SK-N-SH treated with all-trans-retinoic acid at 6 μM for 48 hours (cell line): ENCODE results near the gene GAGE12G.

Experiments
- ARNTL ChIP-seq: fragments of 450-650 bp; formaldehyde crosslinking; IDR thresholded peaks from 2 replicates; pipeline ENCODE4 v1.5.0; 2020; ENCODE audit warnings: low read depth, mild to moderate bottlenecking, moderate library complexity, borderline replicate concordance
- BACH2 ChIP-seq: fragments of 250-450 bp; sonication (Bioruptor Pico); IDR thresholded peaks from 2 replicates; pipeline ENCODE4 v1.9.0; 2021; ENCODE audit warnings: mild to moderate bottlenecking, borderline replicate concordance
- ESRRG ChIP-seq: fragments of 250-450 bp; sonication (Bioruptor Pico); IDR thresholded peaks from 2 replicates; pipeline ENCODE4 v1.6.1; 2021; ENCODE audit warnings: mild to moderate bottlenecking
- ISL1 ChIP-seq: fragments of 250-450 bp; sonication (Bioruptor Pico); IDR thresholded peaks from 2 replicates; pipeline ENCODE4 v2.1.2; 2022; ENCODE audit warnings: mild to moderate bottlenecking, moderate library complexity
- OSR1 ChIP-seq: fragments of 250-450 bp; sonication (Bioruptor Pico); IDR thresholded peaks from 2 replicates; pipeline ENCODE4 v1.8.0; 2022; ENCODE audit warnings: moderate library complexity, mild to moderate bottlenecking, inconsistent platforms
- PPARA ChIP-seq: fragments of 250-450 bp; sonication (Bioruptor Pico); IDR thresholded peaks from 2 replicates; pipeline ENCODE4 v1.5.0; 2020; ENCODE audit warnings: mild to moderate bottlenecking, borderline replicate concordance
- RARB ChIP-seq: fragments of 250-450 bp; sonication (Bioruptor Pico); IDR thresholded peaks from 2 replicates; pipeline ENCODE4 v1.8.0; 2021; ENCODE audit warnings: mild to moderate bottlenecking, moderate library complexity
- SNAI2 ChIP-seq: fragments of 250-450 bp; sonication (Bioruptor Pico); IDR thresholded peaks from 2 replicates; pipeline ENCODE4 v1.5.0; 2020; ENCODE audit warnings: mild to moderate bottlenecking, moderate library complexity
- ZC3H10 ChIP-seq: fragments of 250-450 bp; sonication (Bioruptor Pico); IDR thresholded peaks from 2 replicates; pipeline ENCODE4 v1.5.1; 2021; ENCODE audit warnings: mild to moderate bottlenecking, moderate library complexity
- ZFP3 ChIP-seq: fragments of 250-450 bp; sonication (Bioruptor Pico); IDR thresholded peaks from 2 replicates; pipeline ENCODE4 v1.5.0; 2020; ENCODE audit warnings: mild to moderate bottlenecking, moderate library complexity
- ZNF565 ChIP-seq: fragments of 450-650 bp; formaldehyde crosslinking; conservative IDR thresholded peaks from 2 replicates; pipeline ENCODE4 v1.5.0; 2020; ENCODE audit warnings: low read depth, mild to moderate bottlenecking, moderate library complexity
- ZNF70 ChIP-seq: fragments of 450-650 bp; formaldehyde crosslinking; IDR thresholded peaks from 2 replicates; pipeline ENCODE4 v1.5.0; 2020; ENCODE audit warnings: mild to moderate bottlenecking, moderate library complexity
- TF ChIP-seq, protein P1 (sequence below): fragments of 250-450 bp; sonication (Bioruptor Pico); IDR thresholded peaks from 2 replicates; pipeline ENCODE4 v1.5.1; 2020; ENCODE audit warnings: low read depth, mild to moderate bottlenecking, moderate library complexity
- TF ChIP-seq, protein P2 (sequence below): fragments of 250-450 bp; sonication (Bioruptor Pico); IDR thresholded peaks from 2 replicates; pipeline ENCODE4 v1.5.0; 2020; ENCODE audit warnings: mild to moderate bottlenecking, moderate library complexity

The GAGE12G gene

GRCh38 chrX:49618574-49618973 lies 48.4 kb downstream of the GAGE12G start (continued):
- TF ChIP-seq ZNF70 (no peak), ARNTL (CRISPR knock-in tag) (no peak), OSR1 (CRISPR knock-in tag) (no peak), PPARA (no peak), SNAI2 (no peak), ESRRG (CRISPR knock-in tag) (no peak), BACH2 (CRISPR knock-in tag) (no peak), ZNF565 (CRISPR knock-in tag) (no peak), ZFP3 (CRISPR knock-in tag) (no peak), ZC3H10 (no peak), ISL1 (no peak), RARB (CRISPR knock-in tag) (no peak)
- TF ChIP-seq, protein P1, sequence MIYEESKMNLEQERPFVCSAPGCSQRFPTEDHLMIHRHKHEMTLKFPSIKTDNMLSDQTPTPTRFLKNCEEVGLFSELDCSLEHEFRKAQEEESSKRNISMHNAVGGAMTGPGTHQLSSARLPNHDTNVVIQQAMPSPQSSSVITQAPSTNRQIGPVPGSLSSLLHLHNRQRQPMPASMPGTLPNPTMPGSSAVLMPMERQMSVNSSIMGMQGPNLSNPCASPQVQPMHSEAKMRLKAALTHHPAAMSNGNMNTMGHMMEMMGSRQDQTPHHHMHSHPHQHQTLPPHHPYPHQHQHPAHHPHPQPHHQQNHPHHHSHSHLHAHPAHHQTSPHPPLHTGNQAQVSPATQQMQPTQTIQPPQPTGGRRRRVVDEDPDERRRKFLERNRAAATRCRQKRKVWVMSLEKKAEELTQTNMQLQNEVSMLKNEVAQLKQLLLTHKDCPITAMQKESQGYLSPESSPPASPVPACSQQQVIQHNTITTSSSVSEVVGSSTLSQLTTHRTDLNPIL (CRISPR knock-in tag), result no peak
- TF ChIP-seq, protein P2, sequence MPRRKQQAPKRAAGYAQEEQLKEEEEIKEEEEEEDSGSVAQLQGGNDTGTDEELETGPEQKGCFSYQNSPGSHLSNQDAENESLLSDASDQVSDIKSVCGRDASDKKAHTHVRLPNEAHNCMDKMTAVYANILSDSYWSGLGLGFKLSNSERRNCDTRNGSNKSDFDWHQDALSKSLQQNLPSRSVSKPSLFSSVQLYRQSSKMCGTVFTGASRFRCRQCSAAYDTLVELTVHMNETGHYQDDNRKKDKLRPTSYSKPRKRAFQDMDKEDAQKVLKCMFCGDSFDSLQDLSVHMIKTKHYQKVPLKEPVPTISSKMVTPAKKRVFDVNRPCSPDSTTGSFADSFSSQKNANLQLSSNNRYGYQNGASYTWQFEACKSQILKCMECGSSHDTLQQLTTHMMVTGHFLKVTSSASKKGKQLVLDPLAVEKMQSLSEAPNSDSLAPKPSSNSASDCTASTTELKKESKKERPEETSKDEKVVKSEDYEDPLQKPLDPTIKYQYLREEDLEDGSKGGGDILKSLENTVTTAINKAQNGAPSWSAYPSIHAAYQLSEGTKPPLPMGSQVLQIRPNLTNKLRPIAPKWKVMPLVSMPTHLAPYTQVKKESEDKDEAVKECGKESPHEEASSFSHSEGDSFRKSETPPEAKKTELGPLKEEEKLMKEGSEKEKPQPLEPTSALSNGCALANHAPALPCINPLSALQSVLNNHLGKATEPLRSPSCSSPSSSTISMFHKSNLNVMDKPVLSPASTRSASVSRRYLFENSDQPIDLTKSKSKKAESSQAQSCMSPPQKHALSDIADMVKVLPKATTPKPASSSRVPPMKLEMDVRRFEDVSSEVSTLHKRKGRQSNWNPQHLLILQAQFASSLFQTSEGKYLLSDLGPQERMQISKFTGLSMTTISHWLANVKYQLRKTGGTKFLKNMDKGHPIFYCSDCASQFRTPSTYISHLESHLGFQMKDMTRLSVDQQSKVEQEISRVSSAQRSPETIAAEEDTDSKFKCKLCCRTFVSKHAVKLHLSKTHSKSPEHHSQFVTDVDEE (CRISPR knock-in tag), result no peak
